Prostate gland (tissue), 2 donors: ENCODE measurements around the gene TRPM7.

ENCODE experiments used
- POLR2AphosphoS5 ChIP-seq: sonication (generic); formaldehyde crosslinking; IDR thresholded peaks from one replicate; pipeline ENCODE4 v1.6.1; 2017; ENCODE audit warnings: antibody characterized with exemption
- TF ChIP-seq, protein P1 (sequence below), 4 experiments: fragments of 200-600 bp in 2 of 4; fragments of 450-650 bp in 2 of 4; sonication (generic) in 2 of 4; IDR thresholded peaks; 1 replicate in 3 of 4; 2 replicates in 1 of 4; pipeline ENCODE4 v1.5.1; 2016 to 2019; ENCODE audit warnings: antibody characterized with exemption in 4 of 4, mild to moderate bottlenecking in 2 of 4, moderate library complexity in 2 of 4

DNA sequence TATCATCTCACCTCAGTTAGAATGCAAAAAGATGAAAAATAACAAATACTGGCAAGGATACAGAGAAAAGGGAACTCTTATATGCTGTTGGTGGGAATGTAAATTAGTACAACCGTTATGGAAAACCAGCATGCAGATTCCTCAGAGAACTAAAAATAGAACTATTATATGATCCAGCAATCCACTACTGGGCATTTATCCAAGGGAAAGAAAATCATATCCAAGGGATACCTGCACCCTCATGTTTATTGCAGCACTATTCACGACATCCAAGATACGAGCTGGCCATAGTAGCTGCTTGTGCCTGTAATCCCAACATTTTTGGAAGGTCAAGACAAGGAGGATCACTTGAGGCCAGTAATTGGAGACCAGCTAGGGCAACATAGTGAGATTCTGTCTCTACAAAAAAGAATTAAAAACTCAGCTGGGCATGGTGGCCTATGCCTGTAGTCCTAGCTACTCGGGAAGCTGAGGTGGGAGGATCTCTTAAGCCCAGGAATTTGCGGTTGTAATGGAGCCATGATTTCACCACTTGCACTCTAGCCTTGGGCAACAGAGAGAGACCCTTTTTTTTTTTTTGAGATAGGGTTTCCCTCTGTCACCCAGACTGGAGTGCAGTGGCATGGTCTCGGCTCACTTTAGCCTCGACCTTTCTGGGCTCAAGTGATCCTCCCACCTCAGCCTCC, 166.7 kb downstream of the TRPM7 start:
- TF ChIP-seq, protein P1, sequence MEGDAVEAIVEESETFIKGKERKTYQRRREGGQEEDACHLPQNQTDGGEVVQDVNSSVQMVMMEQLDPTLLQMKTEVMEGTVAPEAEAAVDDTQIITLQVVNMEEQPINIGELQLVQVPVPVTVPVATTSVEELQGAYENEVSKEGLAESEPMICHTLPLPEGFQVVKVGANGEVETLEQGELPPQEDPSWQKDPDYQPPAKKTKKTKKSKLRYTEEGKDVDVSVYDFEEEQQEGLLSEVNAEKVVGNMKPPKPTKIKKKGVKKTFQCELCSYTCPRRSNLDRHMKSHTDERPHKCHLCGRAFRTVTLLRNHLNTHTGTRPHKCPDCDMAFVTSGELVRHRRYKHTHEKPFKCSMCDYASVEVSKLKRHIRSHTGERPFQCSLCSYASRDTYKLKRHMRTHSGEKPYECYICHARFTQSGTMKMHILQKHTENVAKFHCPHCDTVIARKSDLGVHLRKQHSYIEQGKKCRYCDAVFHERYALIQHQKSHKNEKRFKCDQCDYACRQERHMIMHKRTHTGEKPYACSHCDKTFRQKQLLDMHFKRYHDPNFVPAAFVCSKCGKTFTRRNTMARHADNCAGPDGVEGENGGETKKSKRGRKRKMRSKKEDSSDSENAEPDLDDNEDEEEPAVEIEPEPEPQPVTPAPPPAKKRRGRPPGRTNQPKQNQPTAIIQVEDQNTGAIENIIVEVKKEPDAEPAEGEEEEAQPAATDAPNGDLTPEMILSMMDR (IDR thresholded peaks at IDR 0.05), result no peak
- no peak for TF ChIP-seq POLR2AphosphoS5
